SK-N-SH (cell line): ENCODE data around the gene SLC25A24. TPM values are rescaled to one million over a fixed set of nuclear protein-coding genes. Genes with fewer than 3 reads are reported as not detected.

Source experiments
- CTCF ChIA-PET: fragments of 300-600, 350-600 bp; formaldehyde crosslinking; extraction: SDS; loops from one replicate; lab custom pipeline; 2021; lab: Yijun Ruan, JAX
- POLR2A ChIA-PET: fragments of 350-600 bp; sonication (Branson Sonifier 250); formaldehyde crosslinking; extraction: SDS; loops from one replicate; lab custom pipeline; 2020; ENCODE audit warnings: antibody characterized with exemption, inconsistent platforms; lab: Yijun Ruan, JAX
- DNase-seq: peaks from one replicate; pipeline ENCODE4 v3.0.0; 2012
- H2AFZ ChIP-seq: fragments of 200-600 bp; sonication (generic); 2 replicates; pipeline ENCODE4 v1.8.1; 2016; ENCODE audit warnings: antibody characterized with exemption, mild to moderate bottlenecking, low read depth
- H3F3A ChIP-seq: fragments of 200-600 bp; sonication (generic); replicated peaks from 2 replicates; pipeline ENCODE3; 2016; ENCODE audit warnings: antibody characterized with exemption, mild to moderate bottlenecking; ENCODE audit not compliant: insufficient read depth
- H3K27ac ChIP-seq, 2 experiments: fragments of 200-500 bp in 1 of 2; fragments of 200-600 bp in 1 of 2; sonication (Bioruptor generic) in 1 of 2; sonication (generic), shearing (Covaris generic) in 1 of 2; 2 replicates each; pipeline versions ENCODE4 v1.5.1 to v1.6.1; 2014 to 2016; ENCODE audit warnings: low read depth in 2 of 2, inconsistent platforms in 1 of 2, low read length in 1 of 2, mild to moderate bottlenecking in 1 of 2, mixed read lengths in 1 of 2
- H3K27me3 ChIP-seq: fragments of 200-600 bp; sonication (generic), shearing (Covaris generic); 2 replicates; pipeline ENCODE4 v1.6.1; 2016; ENCODE audit warnings: mixed run types; ENCODE audit not compliant: insufficient read depth
- H3K36me3 ChIP-seq, 2 experiments: fragments of 200-500 bp in 1 of 2; fragments of 200-600 bp in 1 of 2; sonication (Bioruptor generic) in 1 of 2; sonication (generic) in 1 of 2; replicated peaks in 1 of 2; 2 replicates each; pipeline versions ENCODE3 to v1.5.1; 2014 to 2016; ENCODE audit warnings: low read length in 1 of 2, mild to moderate bottlenecking in 1 of 2; ENCODE audit not compliant: insufficient read depth in 2 of 2, control insufficient read depth in 1 of 2
- H3K4me1 ChIP-seq, 2 experiments: fragments of 200-500 bp in 1 of 2; fragments of 200-600 bp in 1 of 2; sonication (Bioruptor generic) in 1 of 2; sonication (generic), shearing (Covaris generic) in 1 of 2; 2 replicates each; pipeline versions ENCODE4 v1.5.1 to v1.6.1; 2014 to 2016; ENCODE audit warnings: low read depth in 1 of 2, low read length in 1 of 2, mixed run types in 1 of 2; ENCODE audit not compliant: insufficient read depth in 2 of 2, control insufficient read depth in 1 of 2
- H3K4me2 ChIP-seq: fragments of 200-600 bp; sonication (generic), shearing (Covaris generic); 2 replicates; pipeline ENCODE4 v1.6.1; 2017; ENCODE audit warnings: mixed run types
- H3K4me3 ChIP-seq, 2 experiments: fragments of 200-500 bp in 1 of 2; fragments of 200-600 bp in 1 of 2; sonication (Bioruptor generic) in 1 of 2; sonication (generic), shearing (Covaris generic) in 1 of 2; 2 replicates each; pipeline versions ENCODE4 v1.5.1 to v1.8.1; 2014 to 2016; ENCODE audit warnings: low read depth in 2 of 2, inconsistent platforms in 1 of 2, low read length in 1 of 2, mild to moderate bottlenecking in 1 of 2, mixed read lengths in 1 of 2, moderate library complexity in 1 of 2
- H3K79me2 ChIP-seq: fragments of 200-600 bp; sonication (generic); 2 replicates; pipeline ENCODE4 v1.8.1; 2017; ENCODE audit warnings: mild to moderate bottlenecking; ENCODE audit not compliant: insufficient read depth
- H3K9ac ChIP-seq: fragments of 200-600 bp; sonication (generic); 2 replicates; pipeline ENCODE4 v1.6.1; 2017; ENCODE audit warnings: mixed run types
- H3K9me2 ChIP-seq: fragments of 200-600 bp; sonication (generic); 2 replicates; pipeline ENCODE4 v1.6.1; 2017; ENCODE audit warnings: mixed run types
- H3K9me3 ChIP-seq: fragments of 200-600 bp; sonication (generic); 2 replicates; pipeline ENCODE4 v1.6.1; 2017; ENCODE audit warnings: mixed run types, mild to moderate bottlenecking, moderate library complexity
- H4K20me1 ChIP-seq: fragments of 200-600 bp; sonication (generic); 2 replicates; pipeline ENCODE4 v1.6.1; 2017; ENCODE audit warnings: mild to moderate bottlenecking, mixed run types; ENCODE audit not compliant: insufficient read depth
- ELF1 ChIP-seq: IDR thresholded peaks from 2 replicates; pipeline ENCODE4 v1.4.0; 2012
- EP300 ChIP-seq, 2 experiments: IDR thresholded peaks; 2 replicates each; pipeline versions ENCODE4 v1.4.0 to v1.6.1; 2012; ENCODE audit warnings: borderline replicate concordance in 1 of 2, low read depth in 1 of 2, low read length in 1 of 2
- FOSL2 ChIP-seq: IDR thresholded peaks from 2 replicates; pipeline ENCODE4 v1.4.0; 2012; ENCODE audit warnings: low read depth, mild to moderate bottlenecking, moderate library complexity, borderline replicate concordance
- FOXJ3 ChIP-seq: sonication (generic); formaldehyde crosslinking; IDR thresholded peaks from 2 replicates; pipeline ENCODE4 v1.5.1; 2020; ENCODE audit warnings: mild to moderate bottlenecking, missing genetic modification reagents
- FOXM1 ChIP-seq: IDR thresholded peaks from 2 replicates; pipeline ENCODE4 v1.4.0; 2012; ENCODE audit warnings: low read depth, mild to moderate bottlenecking
- GATA2 ChIP-seq: sonication (generic); formaldehyde crosslinking; IDR thresholded peaks from 2 replicates; pipeline ENCODE4 v1.5.0; 2020; ENCODE audit warnings: mild to moderate bottlenecking, missing genetic modification reagents
- MEF2A ChIP-seq: IDR thresholded peaks from 2 replicates; pipeline ENCODE4 v1.4.0; 2012; ENCODE audit warnings: low read depth, borderline replicate concordance
- MXI1 ChIP-seq: IDR thresholded peaks from 2 replicates; pipeline ENCODE4 v1.6.1; 2012; ENCODE audit warnings: mild to moderate bottlenecking, low read depth, low read length, improper control_type of control experiment
- NFIC ChIP-seq: IDR thresholded peaks from 2 replicates; pipeline ENCODE4 v1.4.0; 2012; ENCODE audit warnings: borderline replicate concordance
- NRF1 ChIP-seq: IDR thresholded peaks from 2 replicates; pipeline ENCODE4 v1.6.1; 2012; ENCODE audit warnings: low read depth, mild to moderate bottlenecking, low read length
- POLR2AphosphoS5 ChIP-seq: IDR thresholded peaks from 2 replicates; pipeline ENCODE4 v1.6.1; 2012; ENCODE audit warnings: low read depth, low read length
- RCOR1 ChIP-seq: fragments of 150-350 bp; IDR thresholded peaks from 2 replicates; pipeline ENCODE4 v1.6.1; 2017; ENCODE audit warnings: antibody characterized with exemption, low read length
- RFX5 ChIP-seq: IDR thresholded peaks from 2 replicates; pipeline ENCODE4 v1.6.1; 2012; ENCODE audit warnings: mild to moderate bottlenecking, improper control_type of control experiment, low read length
- RXRA ChIP-seq: IDR thresholded peaks from 2 replicates; pipeline ENCODE4 v1.4.0; 2012; ENCODE audit warnings: low read depth, mild to moderate bottlenecking, borderline replicate concordance
- TAF1 ChIP-seq: IDR thresholded peaks from 2 replicates; pipeline ENCODE4 v1.6.1; 2012; ENCODE audit warnings: low read depth, mild to moderate bottlenecking, low read length, moderate library complexity, borderline replicate concordance
- TCF12 ChIP-seq: IDR thresholded peaks from 2 replicates; pipeline ENCODE4 v1.4.0; 2012
- TEAD4 ChIP-seq: IDR thresholded peaks from 2 replicates; pipeline ENCODE4 v1.4.0; 2012; ENCODE audit warnings: mild to moderate bottlenecking, borderline replicate concordance; ENCODE audit not compliant: insufficient read depth
- WGBS: methylation state at CpG from one replicate; pipeline ENCODE4 v1.1.6; 2017; ENCODE audit warnings: low lambda C conversion rate; 5-methylcytosine and 5-hydroxymethylcytosine counted together
- polyA plus RNA-seq, 3 experiments: library from polyadenylated mRNA; depleted of rRNA; stranded (reverse); fragments of >200 nt; gene quantifications; 2 replicates each; pipeline ENCODE4 v1.2.3, GENCODE V29; 2012
- TF ChIP-seq, protein P1 (sequence below): fragments of 150-350 bp; IDR thresholded peaks from 2 replicates; pipeline ENCODE4 v1.6.1; 2017; ENCODE audit warnings: antibody characterized with exemption, low read length, low read depth, borderline replicate concordance
- TF ChIP-seq, protein P2 (sequence below): IDR thresholded peaks from 2 replicates; pipeline ENCODE4; 2012
- TF ChIP-seq, protein P3 (sequence below): IDR thresholded peaks from 2 replicates; pipeline ENCODE4 v1.6.1; 2012; ENCODE audit warnings: mild to moderate bottlenecking, low read depth, low read length, moderate library complexity
- TF ChIP-seq, protein P4 (sequence below): fragments of 150-350 bp; IDR thresholded peaks from 2 replicates; pipeline ENCODE4 v1.6.1; 2016; ENCODE audit warnings: mild to moderate bottlenecking, low read depth, low read length
- TF ChIP-seq, protein P5 (sequence below): IDR thresholded peaks from 2 replicates; pipeline ENCODE4 v1.4.0; 2012; ENCODE audit warnings: low read depth

The SLC25A24 gene
- polyA plus RNA-seq (2012; rRNA removed): 11.3 and 14.9 TPM in 2 replicates
- polyA plus RNA-seq (2012; cell fraction: cytosol; rRNA removed): 18.0 and 21.1 TPM in 2 replicates
- 5.6 and 11.6 TPM in 2 replicates for polyA plus RNA-seq (2012; cell fraction: nucleus; rRNA removed)

DNA sequence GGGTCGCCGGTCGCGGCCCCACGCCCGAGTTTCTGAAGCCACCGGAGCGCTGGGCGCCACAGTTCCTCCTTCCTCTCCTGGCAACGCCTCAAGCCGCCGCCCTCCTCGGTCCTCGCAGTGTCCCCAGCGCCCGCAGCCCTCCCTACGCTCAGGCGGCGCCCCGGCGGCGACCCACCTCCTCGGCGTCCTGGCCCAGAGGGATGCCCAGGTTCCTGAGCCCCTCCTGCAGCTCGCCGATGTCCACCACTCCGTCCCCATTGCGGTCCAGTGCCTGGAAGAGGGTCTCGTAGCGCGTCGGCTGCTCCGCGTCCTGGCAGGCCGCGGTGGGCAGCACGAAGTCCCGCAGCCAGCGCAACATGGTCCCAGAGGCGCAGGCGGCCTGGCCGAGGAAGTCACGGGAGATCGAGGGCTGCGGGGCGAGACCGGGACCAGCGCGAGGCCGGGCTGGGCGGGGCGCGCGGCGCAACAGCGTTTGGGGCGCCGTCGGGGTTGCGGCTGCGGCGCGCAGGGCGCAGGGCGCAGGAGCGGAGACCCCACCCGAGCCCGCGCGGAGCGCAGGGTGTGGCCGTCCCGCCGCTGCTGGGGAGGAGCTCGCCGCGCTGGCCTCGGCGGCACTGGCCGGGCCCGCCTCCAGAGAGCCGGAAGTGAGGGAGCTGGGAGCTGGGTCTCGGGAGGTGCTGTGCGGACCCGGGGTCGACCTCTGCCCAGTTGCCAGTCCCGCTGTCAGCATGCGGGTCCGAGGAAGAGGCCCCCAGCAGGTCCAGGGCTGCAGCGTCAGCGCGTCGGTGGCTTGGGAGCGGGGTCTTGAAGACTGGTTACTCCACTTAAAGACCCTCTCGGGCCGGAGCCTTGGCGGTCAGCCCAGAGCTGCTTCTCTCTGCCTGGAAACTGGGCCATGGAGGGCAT lies at the start of gene SLC25A24:
Gene SLC25A24 (minus strand): TSS at position 563 of the 906 bp plus-strand sequence. CDS start 205 bp downstream, at position 358.
- Histone ChIP-seq H2AFZ (peak within 1 kb of the TSS; percentile 94), H3K27me3 (no peaks in the 10 kb centered on the region), H3K9me3 (no peaks in the 10 kb centered on the region), H3K4me2 (peak within 1 kb of the TSS; percentile 90), H3K9ac (peak within 1 kb of the TSS; percentile 95), H3F3A (peaks cover 7% of the 10 kb centered on the region), H3K4me3 (peak within 1 kb of the TSS; percentile 81 to 85), H3K27ac (peak within 1 kb of the TSS; percentile 75 to 92), H3K9me2 (no peaks in the 10 kb centered on the region), H4K20me1 (no peaks in the 10 kb centered on the region), H3K79me2 (peaks cover 54% of the 10 kb centered on the region), H3K36me3 (peaks cover 20 to 29% of the 10 kb centered on the region in 2 experiments), H3K4me1 (peaks cover 7 to 12% of the 10 kb centered on the region in 2 experiments; a peak in 3 of 4 replicates)
- ChIA-PET CTCF (interaction anchor here (1.5 to 2.2 kb wide), 4 partner anchors 19 to 418 kb away, joined by 6 to 14 read pairs (median 8); no protein-coding TSS in a partner anchor), POLR2A (interaction anchor here (0.7 to 1.6 kb wide), 4 partner anchors 10 to 1521 kb away, joined by 3 to 7 read pairs (median 4); partner anchors contain the start of gene EEIG2)
- peak; percentile 92 for DNase-seq
- under 1% methylated on average over 35 of the region's 97 CpGs for WGBS
- TF ChIP-seq POLR2AphosphoS5: peak; percentile 65
- no peak for TF ChIP-seq TCF12
- 0 out of 2 replicates have a peak, but pooled peaks have one; percentile 10 for TF ChIP-seq FOXJ3 (CRISPR knock-in tag)
- TF ChIP-seq GATA2: no peak
- TF ChIP-seq TEAD4: no peak
- TF ChIP-seq RFX5: no peak
- no peak for TF ChIP-seq NFIC
- TF ChIP-seq, protein P1, sequence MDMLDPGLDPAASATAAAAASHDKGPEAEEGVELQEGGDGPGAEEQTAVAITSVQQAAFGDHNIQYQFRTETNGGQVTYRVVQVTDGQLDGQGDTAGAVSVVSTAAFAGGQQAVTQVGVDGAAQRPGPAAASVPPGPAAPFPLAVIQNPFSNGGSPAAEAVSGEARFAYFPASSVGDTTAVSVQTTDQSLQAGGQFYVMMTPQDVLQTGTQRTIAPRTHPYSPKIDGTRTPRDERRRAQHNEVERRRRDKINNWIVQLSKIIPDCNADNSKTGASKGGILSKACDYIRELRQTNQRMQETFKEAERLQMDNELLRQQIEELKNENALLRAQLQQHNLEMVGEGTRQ: no peak
- no peak for TF ChIP-seq FOXM1
- TF ChIP-seq RXRA: no peak
- TF ChIP-seq, protein P2, sequence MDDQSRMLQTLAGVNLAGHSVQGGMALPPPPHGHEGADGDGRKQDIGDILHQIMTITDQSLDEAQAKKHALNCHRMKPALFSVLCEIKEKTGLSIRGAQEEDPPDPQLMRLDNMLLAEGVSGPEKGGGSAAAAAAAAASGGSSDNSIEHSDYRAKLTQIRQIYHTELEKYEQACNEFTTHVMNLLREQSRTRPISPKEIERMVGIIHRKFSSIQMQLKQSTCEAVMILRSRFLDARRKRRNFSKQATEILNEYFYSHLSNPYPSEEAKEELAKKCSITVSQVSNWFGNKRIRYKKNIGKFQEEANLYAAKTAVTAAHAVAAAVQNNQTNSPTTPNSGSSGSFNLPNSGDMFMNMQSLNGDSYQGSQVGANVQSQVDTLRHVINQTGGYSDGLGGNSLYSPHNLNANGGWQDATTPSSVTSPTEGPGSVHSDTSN: no peak
- no peak; the same call in 1 of the 2 replicates for TF ChIP-seq ELF1
- TF ChIP-seq MXI1: peak; percentile 43; the same call in 1 of the 2 replicates
- no peak for TF ChIP-seq EP300 (IDR thresholded peaks at IDR 0.05; ENCODE audit: borderline replicate concordance in 1 of 2, low read depth in 1 of 2, low read length in 1 of 2)
- TF ChIP-seq, protein P3, sequence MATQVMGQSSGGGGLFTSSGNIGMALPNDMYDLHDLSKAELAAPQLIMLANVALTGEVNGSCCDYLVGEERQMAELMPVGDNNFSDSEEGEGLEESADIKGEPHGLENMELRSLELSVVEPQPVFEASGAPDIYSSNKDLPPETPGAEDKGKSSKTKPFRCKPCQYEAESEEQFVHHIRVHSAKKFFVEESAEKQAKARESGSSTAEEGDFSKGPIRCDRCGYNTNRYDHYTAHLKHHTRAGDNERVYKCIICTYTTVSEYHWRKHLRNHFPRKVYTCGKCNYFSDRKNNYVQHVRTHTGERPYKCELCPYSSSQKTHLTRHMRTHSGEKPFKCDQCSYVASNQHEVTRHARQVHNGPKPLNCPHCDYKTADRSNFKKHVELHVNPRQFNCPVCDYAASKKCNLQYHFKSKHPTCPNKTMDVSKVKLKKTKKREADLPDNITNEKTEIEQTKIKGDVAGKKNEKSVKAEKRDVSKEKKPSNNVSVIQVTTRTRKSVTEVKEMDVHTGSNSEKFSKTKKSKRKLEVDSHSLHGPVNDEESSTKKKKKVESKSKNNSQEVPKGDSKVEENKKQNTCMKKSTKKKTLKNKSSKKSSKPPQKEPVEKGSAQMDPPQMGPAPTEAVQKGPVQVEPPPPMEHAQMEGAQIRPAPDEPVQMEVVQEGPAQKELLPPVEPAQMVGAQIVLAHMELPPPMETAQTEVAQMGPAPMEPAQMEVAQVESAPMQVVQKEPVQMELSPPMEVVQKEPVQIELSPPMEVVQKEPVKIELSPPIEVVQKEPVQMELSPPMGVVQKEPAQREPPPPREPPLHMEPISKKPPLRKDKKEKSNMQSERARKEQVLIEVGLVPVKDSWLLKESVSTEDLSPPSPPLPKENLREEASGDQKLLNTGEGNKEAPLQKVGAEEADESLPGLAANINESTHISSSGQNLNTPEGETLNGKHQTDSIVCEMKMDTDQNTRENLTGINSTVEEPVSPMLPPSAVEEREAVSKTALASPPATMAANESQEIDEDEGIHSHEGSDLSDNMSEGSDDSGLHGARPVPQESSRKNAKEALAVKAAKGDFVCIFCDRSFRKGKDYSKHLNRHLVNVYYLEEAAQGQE: no peak
- TF ChIP-seq, protein P4, sequence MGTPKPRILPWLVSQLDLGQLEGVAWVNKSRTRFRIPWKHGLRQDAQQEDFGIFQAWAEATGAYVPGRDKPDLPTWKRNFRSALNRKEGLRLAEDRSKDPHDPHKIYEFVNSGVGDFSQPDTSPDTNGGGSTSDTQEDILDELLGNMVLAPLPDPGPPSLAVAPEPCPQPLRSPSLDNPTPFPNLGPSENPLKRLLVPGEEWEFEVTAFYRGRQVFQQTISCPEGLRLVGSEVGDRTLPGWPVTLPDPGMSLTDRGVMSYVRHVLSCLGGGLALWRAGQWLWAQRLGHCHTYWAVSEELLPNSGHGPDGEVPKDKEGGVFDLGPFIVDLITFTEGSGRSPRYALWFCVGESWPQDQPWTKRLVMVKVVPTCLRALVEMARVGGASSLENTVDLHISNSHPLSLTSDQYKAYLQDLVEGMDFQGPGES: no peak
- peak; percentile 48; the same call in 1 of the 2 replicates for TF ChIP-seq NRF1
- no peak for TF ChIP-seq MEF2A
- TF ChIP-seq, protein P5, sequence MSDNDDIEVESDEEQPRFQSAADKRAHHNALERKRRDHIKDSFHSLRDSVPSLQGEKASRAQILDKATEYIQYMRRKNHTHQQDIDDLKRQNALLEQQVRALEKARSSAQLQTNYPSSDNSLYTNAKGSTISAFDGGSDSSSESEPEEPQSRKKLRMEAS: peak; percentile 59; the same call in 1 of the 2 replicates
- TF ChIP-seq FOSL2: no peak
- no peak for TF ChIP-seq TAF1
- TF ChIP-seq RCOR1: no peak
